Osteocyte (in vitro differentiated cells): ENCODE measurements around the gene CHST11. TPM values are rescaled to one million over a fixed set of nuclear protein-coding genes. Genes with fewer than 3 reads are reported as not detected.

Source experiments
- DNase-seq: peaks from one replicate; pipeline ENCODE4 v3.0.0; 2021; ENCODE audit warnings: mixed read lengths; ENCODE audit not compliant: unreplicated experiment; ENCODE audit errors: extremely low spot score
- H3K27ac Mint-ChIP-seq: one replicate; pipeline ENCODE4 v1.8.0; 2021; ENCODE audit warnings: mild to moderate bottlenecking, mixed read lengths; ENCODE audit not compliant: unreplicated experiment
- H3K27me3 Mint-ChIP-seq: one replicate; pipeline ENCODE4 v1.8.0; 2021; ENCODE audit warnings: mixed read lengths; ENCODE audit not compliant: unreplicated experiment
- H3K36me3 Mint-ChIP-seq: one replicate; pipeline ENCODE4 v1.8.0; 2021; ENCODE audit warnings: mixed read lengths; ENCODE audit not compliant: unreplicated experiment
- H3K4me1 Mint-ChIP-seq: one replicate; pipeline ENCODE4 v1.8.0; 2021; ENCODE audit warnings: mixed read lengths; ENCODE audit not compliant: unreplicated experiment
- H3K4me3 Mint-ChIP-seq: one replicate; pipeline ENCODE4 v1.8.0; 2021; ENCODE audit warnings: mild to moderate bottlenecking, moderate library complexity, mixed read lengths; ENCODE audit not compliant: unreplicated experiment
- H3K9me3 Mint-ChIP-seq: one replicate; pipeline ENCODE4 v1.8.0; 2021; ENCODE audit warnings: mixed read lengths; ENCODE audit not compliant: unreplicated experiment
- CTCF ChIP-seq: fragments of 200-600 bp; sonication (generic); IDR thresholded peaks from 2 replicates; pipeline ENCODE4 v1.5.0; 2021; ENCODE audit warnings: antibody characterized with exemption, mild to moderate bottlenecking, moderate library complexity
- total RNA-seq: library from RNA; stranded (reverse); gene quantifications from 2 replicates; pipeline ENCODE4 v1.2.1, GENCODE V29; 2021

CHST11 gene
- total RNA-seq, 1 donor from 2014 or later = 7.5 TPM

DNA sequence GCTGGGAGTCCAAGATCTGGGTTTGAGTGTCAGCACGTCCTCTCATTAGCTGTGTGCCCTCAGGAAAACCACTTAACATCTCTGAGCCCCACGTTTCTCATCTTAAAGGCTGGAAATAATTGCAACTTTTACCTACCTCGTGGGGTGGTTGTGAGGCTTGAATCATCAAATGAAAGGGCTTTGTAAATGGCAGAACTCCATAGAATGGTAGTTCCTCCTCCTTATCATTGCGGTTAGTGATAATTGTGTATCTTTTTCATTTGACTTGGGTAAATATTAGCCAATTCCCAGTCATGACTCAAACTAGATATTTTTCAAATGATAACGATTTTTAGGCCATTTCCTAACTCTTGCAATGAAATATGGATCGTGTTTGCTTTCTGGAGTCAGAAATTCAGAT is 205.5 kb downstream of the CHST11 start:
- H3K27ac Mint-ChIP-seq = no peak overlapping the region
- H3K4me3 Mint-ChIP-seq = no peak overlapping the region
- DNase-seq = no peak
- H3K4me1 Mint-ChIP-seq = peaks cover 2% of the 10 kb centered on the region
- H3K9me3 Mint-ChIP-seq = no peaks in the 10 kb centered on the region
- H3K27me3 Mint-ChIP-seq = no peaks in the 10 kb centered on the region
- no peak for TF ChIP-seq CTCF
- H3K36me3 Mint-ChIP-seq = no peaks in the 10 kb centered on the region

DNA sequence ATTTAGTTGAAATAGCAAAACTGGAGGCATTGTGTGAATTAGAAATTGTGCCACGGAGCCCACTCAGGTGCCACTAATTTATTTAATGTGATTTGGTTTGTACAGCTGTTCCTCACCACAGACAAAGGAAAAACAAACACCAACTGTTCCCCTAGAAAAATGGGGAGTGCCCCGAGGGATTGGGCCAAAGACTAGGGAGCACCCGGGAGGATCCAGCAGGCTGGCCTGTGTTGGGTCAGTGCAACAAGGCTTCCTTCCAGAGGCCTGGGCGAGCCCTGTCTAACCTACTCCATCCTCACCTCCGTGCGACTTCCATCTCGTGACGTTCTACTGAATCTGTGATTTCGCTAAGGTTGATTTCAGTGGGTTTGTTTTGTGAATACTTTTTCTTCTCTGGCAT is 206.2 kb downstream of the CHST11 start:
- H3K4me3 Mint-ChIP-seq = no peak overlapping the region
- no peak overlapping the region for H3K27ac Mint-ChIP-seq
- H3K9me3 Mint-ChIP-seq = no peaks in the 10 kb centered on the region
- H3K4me1 Mint-ChIP-seq = peaks cover 2% of the 10 kb centered on the region
- no peaks in the 10 kb centered on the region for H3K36me3 Mint-ChIP-seq
- TF ChIP-seq CTCF = no peak
- no peaks in the 10 kb centered on the region for H3K27me3 Mint-ChIP-seq
- DNase-seq = no peak

DNA sequence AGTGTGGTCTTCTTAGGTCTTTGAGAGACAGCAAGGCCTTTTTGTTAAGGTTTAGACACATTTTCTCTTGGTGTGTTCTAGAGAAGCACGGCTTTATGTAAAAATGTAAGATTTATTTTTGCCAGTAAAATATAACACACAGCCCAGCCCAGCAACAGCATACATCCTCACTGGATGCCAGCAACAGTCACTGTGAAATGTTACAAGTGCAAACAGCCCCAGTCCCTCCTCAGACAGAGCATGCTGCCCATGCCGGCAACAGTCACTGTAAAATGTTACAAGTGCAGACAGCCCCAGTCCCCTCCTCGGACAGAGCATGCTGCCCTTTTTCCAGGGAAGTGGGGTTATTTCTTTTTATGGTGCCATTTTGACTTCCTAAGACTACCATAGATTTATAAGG is 207.6 kb downstream of the CHST11 start:
- Mint-ChIP-seq H3K27ac (no peak overlapping the region), H3K9me3 (no peaks in the 10 kb centered on the region)
- DNase-seq = no peak

GRCh38 chr12:104665296-104665695 is 208.5 kb downstream of the CHST11 start:
- H3K27me3 Mint-ChIP-seq = no peaks in the 10 kb centered on the region
- H3K9me3 Mint-ChIP-seq = no peaks in the 10 kb centered on the region
- H3K27ac Mint-ChIP-seq = no peak overlapping the region
- H3K36me3 Mint-ChIP-seq = no peaks in the 10 kb centered on the region
- no peak for TF ChIP-seq CTCF
- no peak for DNase-seq
- H3K4me3 Mint-ChIP-seq = no peak overlapping the region
- peaks cover 21% of the 10 kb centered on the region for H3K4me1 Mint-ChIP-seq

More for the DNA sequence above, 207.6 kb downstream of the CHST11 start:
- Mint-ChIP-seq H3K4me3 (no peak overlapping the region), H3K36me3 (no peaks in the 10 kb centered on the region), H3K4me1 (peaks cover 14% of the 10 kb centered on the region), H3K27me3 (no peaks in the 10 kb centered on the region)
- no peak for TF ChIP-seq CTCF

- Mint-ChIP-seq H3K27ac (no peak overlapping the region), H3K27me3 (no peaks in the 10 kb centered on the region), H3K4me1 (peaks cover 40% of the 10 kb centered on the region), H3K36me3 (no peaks in the 10 kb centered on the region), H3K9me3 (no peaks in the 10 kb centered on the region), H3K4me3 (no peak overlapping the region)
- no peak for DNase-seq
- TF ChIP-seq CTCF = no peak
Observed at GRCh38 chr12:104667139-104667538, 210.4 kb downstream of the CHST11 start.
